GM23338 (cell line): ENCODE results near the gene MTX2. TPM values are rescaled to one million over a fixed set of nuclear protein-coding genes. Genes with fewer than 3 reads are reported as not detected.

Experiments used
- ATAC-seq: fragments of 200-7000 bp; cut with Tn5 transposase; 3 replicates; pipeline ENCODE4 v1.9.1; 2020
- DNase-seq: peaks from one replicate; pipeline ENCODE4 v3.0.0-alpha.2; 2015; ENCODE audit warnings: low spot score
- H2AFZ ChIP-seq: fragments of 200-600 bp; sonication (generic); 2 replicates; pipeline ENCODE4 v1.8.0; 2016; ENCODE audit warnings: antibody characterized with exemption, mild to moderate bottlenecking, moderate library complexity
- H3F3A ChIP-seq: fragments of 200-600 bp; sonication (generic); replicated peaks from 2 replicates; pipeline ENCODE4 v1.8.0; 2017; ENCODE audit warnings: antibody characterized with exemption, mixed run types, low read depth
- H3K27ac ChIP-seq: fragments of 200-600 bp; sonication (generic); 2 replicates; pipeline ENCODE4 v1.6.1; 2016; ENCODE audit warnings: low read depth
- H3K27me3 ChIP-seq: fragments of 200-600 bp; sonication (generic); 2 replicates; pipeline ENCODE4 v1.8.0; 2016; ENCODE audit warnings: mild to moderate bottlenecking, mixed run types, moderate library complexity; ENCODE audit not compliant: insufficient read depth
- H3K36me3 ChIP-seq: fragments of 200-600 bp; sonication (generic); 2 replicates; pipeline ENCODE4 v1.8.0; 2016; ENCODE audit warnings: mild to moderate bottlenecking; ENCODE audit not compliant: insufficient read depth
- H3K4me1 ChIP-seq: fragments of 200-600 bp; sonication (generic); 2 replicates; pipeline ENCODE4 v1.8.0; 2016; ENCODE audit warnings: mild to moderate bottlenecking, moderate library complexity; ENCODE audit not compliant: insufficient read depth
- H3K4me2 ChIP-seq: fragments of 200-600 bp; sonication (generic); 2 replicates; pipeline ENCODE4 v1.7.1; 2017; ENCODE audit warnings: mixed run types
- H3K4me3 ChIP-seq: fragments of 200-600 bp; sonication (generic); 2 replicates; pipeline ENCODE4 v1.6.1; 2016; ENCODE audit warnings: mixed run types
- H3K79me2 ChIP-seq: fragments of 200-600 bp; sonication (generic); replicated peaks from 2 replicates; pipeline ENCODE4 v1.8.0; 2017; ENCODE audit warnings: mild to moderate bottlenecking; ENCODE audit not compliant: insufficient read depth
- H3K9me2 ChIP-seq: fragments of 200-600 bp; sonication (generic); 2 replicates; pipeline ENCODE4 v1.8.0; 2017; ENCODE audit not compliant: insufficient read depth
- H4K20me1 ChIP-seq: fragments of 200-600 bp; sonication (generic); replicated peaks from 2 replicates; pipeline ENCODE4 v1.8.0; 2017; ENCODE audit warnings: mild to moderate bottlenecking; ENCODE audit not compliant: insufficient read depth
- H3K27ac Mint-ChIP-seq: 2 replicates; pipeline ENCODE4 v1.8.0; 2020; ENCODE audit warnings: inconsistent platforms, mild to moderate bottlenecking, moderate library complexity, mixed read lengths
- H3K27me3 Mint-ChIP-seq: 3 replicates; pipeline ENCODE4 v1.8.0; 2022; ENCODE audit warnings: low read depth, mild to moderate bottlenecking, moderate library complexity, mixed read lengths, inconsistent platforms; ENCODE audit not compliant: insufficient read depth, poor library complexity
- H3K36me3 Mint-ChIP-seq: 3 replicates; pipeline ENCODE4 v1.8.0; 2021; ENCODE audit warnings: low read depth, mild to moderate bottlenecking, inconsistent platforms, moderate library complexity, mixed read lengths
- H3K4me1 Mint-ChIP-seq: 3 replicates; pipeline ENCODE4 v1.8.0; 2020; ENCODE audit warnings: mild to moderate bottlenecking, inconsistent platforms, mixed read lengths
- H3K4me3 Mint-ChIP-seq: 3 replicates; pipeline ENCODE4 v1.8.0; 2021; ENCODE audit warnings: moderate library complexity, mild to moderate bottlenecking, inconsistent platforms, mixed read lengths
- H3K9me3 Mint-ChIP-seq: 3 replicates; pipeline ENCODE4 v1.8.0; 2020; ENCODE audit warnings: moderate library complexity, mild to moderate bottlenecking, inconsistent platforms, mixed read lengths
- CREB1 ChIP-seq: fragments of 250-450 bp; sonication (Bioruptor Pico); IDR thresholded peaks from 2 replicates; pipeline ENCODE4 v1.5.0; 2020; ENCODE audit warnings: low read depth, mild to moderate bottlenecking, moderate library complexity
- EZH2phosphoT487 ChIP-seq: fragments of 200-600 bp; sonication (generic); IDR thresholded peaks from one replicate; pipeline ENCODE4 v1.8.1; 2018; ENCODE audit warnings: antibody characterized with exemption; ENCODE audit not compliant: unreplicated experiment
- JUNB ChIP-seq: IDR thresholded peaks from one replicate; pipeline ENCODE4 v1.6.1; 2016; ENCODE audit warnings: antibody characterized with exemption; ENCODE audit not compliant: unreplicated experiment
- POLR2AphosphoS5 ChIP-seq: IDR thresholded peaks from 2 replicates; pipeline ENCODE4 v1.6.1; 2016; ENCODE audit warnings: antibody characterized with exemption, low read depth
- ZNF114 ChIP-seq: fragments of 250-450 bp; sonication (Bioruptor Pico); IDR thresholded peaks from 2 replicates; pipeline ENCODE4 v1.5.0; 2020; ENCODE audit warnings: mild to moderate bottlenecking, moderate library complexity
- ZNF331 ChIP-seq: fragments of 250-450 bp; sonication (Bioruptor Pico); IDR thresholded peaks from 2 replicates; pipeline ENCODE4 v1.5.0; 2020; ENCODE audit warnings: low read depth, mild to moderate bottlenecking, moderate library complexity
- polyA plus RNA-seq: library from polyadenylated mRNA; unstranded; fragments of >200 nt; fragmentation: Nextera tagmentation; extraction: Ambion mirVana; gene quantifications from 2 replicates; pipeline ENCODE4 v1.2.1, GENCODE V29; 2016
- total RNA-seq: library from RNA; depleted of rRNA; stranded (reverse); fragments of >200 nt; shearing (Covaris generic); gene quantifications from 2 replicates; pipeline ENCODE4 v1.2.3, GENCODE V29; 2014
- TF ChIP-seq, protein P1 (sequence below): IDR thresholded peaks from 2 replicates; pipeline ENCODE4 v1.6.1; 2016; ENCODE audit warnings: antibody characterized with exemption
- TF ChIP-seq, protein P2 (sequence below), 2 experiments: fragments of 200-600 bp in 1 of 2; sonication (generic) in 1 of 2; conservative IDR thresholded peaks; 2 replicates each; pipeline versions ENCODE4 v1.5.1 to v1.6.1; 2016 to 2017; ENCODE audit warnings: antibody characterized with exemption in 2 of 2, low read depth in 2 of 2, mild to moderate bottlenecking in 2 of 2, moderate library complexity in 1 of 2
- TF ChIP-seq, protein P3 (sequence below): IDR thresholded peaks from one replicate; pipeline ENCODE4 v1.6.1; 2018; ENCODE audit warnings: antibody characterized with exemption; ENCODE audit not compliant: unreplicated experiment

MTX2 gene
- total and polyA plus RNA-seq, 2 experiments from 2014 or later: 37.5 to 81.7 TPM

GRCh38 chr2:176321916-176322315 lies 52.7 kb downstream of the MTX2 start:
- no peaks in the 10 kb centered on the region for H3K9me2 ChIP-seq
- TF ChIP-seq, protein P1, sequence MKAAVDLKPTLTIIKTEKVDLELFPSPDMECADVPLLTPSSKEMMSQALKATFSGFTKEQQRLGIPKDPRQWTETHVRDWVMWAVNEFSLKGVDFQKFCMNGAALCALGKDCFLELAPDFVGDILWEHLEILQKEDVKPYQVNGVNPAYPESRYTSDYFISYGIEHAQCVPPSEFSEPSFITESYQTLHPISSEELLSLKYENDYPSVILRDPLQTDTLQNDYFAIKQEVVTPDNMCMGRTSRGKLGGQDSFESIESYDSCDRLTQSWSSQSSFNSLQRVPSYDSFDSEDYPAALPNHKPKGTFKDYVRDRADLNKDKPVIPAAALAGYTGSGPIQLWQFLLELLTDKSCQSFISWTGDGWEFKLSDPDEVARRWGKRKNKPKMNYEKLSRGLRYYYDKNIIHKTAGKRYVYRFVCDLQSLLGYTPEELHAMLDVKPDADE: no peak
- TF ChIP-seq EZH2phosphoT487 (no peak), POLR2AphosphoS5 (no peak), ZNF114 (CRISPR knock-in tag) (no peak), JUNB (no peak)
- no peak for DNase-seq
- H3K27ac Mint-ChIP-seq: no peak overlapping the region
- H3K4me3 Mint-ChIP-seq: no peak overlapping the region
- H4K20me1 ChIP-seq: peaks cover 4% of the 10 kb centered on the region; the same call in 1 of the 2 replicates
- H3K4me1 ChIP-seq: peaks cover 35% of the 10 kb centered on the region
- no peaks in the 10 kb centered on the region for H3F3A ChIP-seq
- no peak overlapping the region for H2AFZ ChIP-seq
- H3K36me3 Mint-ChIP-seq: 0 out of 3 replicates have a peak, but pooled peaks cover 3% of the 10 kb centered on the region
- H3K9me3 Mint-ChIP-seq: no peaks in the 10 kb centered on the region
- ATAC-seq: no peak
- H3K79me2 ChIP-seq: 0 out of 2 replicates have a peak, but pooled peaks cover 5% of the 10 kb centered on the region
- H3K36me3 ChIP-seq: no peaks in the 10 kb centered on the region
- H3K4me1 Mint-ChIP-seq: peaks cover 50% of the 10 kb centered on the region
- H3K27me3 Mint-ChIP-seq: no peaks in the 10 kb centered on the region
- H3K4me2 ChIP-seq: no peak overlapping the region
- H3K4me3 ChIP-seq: no peak overlapping the region
- H3K27ac ChIP-seq: no peak overlapping the region
- no peaks in the 10 kb centered on the region for H3K27me3 ChIP-seq

- H3K27ac Mint-ChIP-seq: peak overlapping the region; percentile 16; the same call in 1 of the 2 replicates
- TF ChIP-seq EZH2phosphoT487 (no peak), ZNF114 (CRISPR knock-in tag) (no peak), JUNB (no peak), POLR2AphosphoS5 (no peak), CREB1 (no peak), ZNF331 (CRISPR knock-in tag) (no peak)
- TF ChIP-seq, protein P2, sequence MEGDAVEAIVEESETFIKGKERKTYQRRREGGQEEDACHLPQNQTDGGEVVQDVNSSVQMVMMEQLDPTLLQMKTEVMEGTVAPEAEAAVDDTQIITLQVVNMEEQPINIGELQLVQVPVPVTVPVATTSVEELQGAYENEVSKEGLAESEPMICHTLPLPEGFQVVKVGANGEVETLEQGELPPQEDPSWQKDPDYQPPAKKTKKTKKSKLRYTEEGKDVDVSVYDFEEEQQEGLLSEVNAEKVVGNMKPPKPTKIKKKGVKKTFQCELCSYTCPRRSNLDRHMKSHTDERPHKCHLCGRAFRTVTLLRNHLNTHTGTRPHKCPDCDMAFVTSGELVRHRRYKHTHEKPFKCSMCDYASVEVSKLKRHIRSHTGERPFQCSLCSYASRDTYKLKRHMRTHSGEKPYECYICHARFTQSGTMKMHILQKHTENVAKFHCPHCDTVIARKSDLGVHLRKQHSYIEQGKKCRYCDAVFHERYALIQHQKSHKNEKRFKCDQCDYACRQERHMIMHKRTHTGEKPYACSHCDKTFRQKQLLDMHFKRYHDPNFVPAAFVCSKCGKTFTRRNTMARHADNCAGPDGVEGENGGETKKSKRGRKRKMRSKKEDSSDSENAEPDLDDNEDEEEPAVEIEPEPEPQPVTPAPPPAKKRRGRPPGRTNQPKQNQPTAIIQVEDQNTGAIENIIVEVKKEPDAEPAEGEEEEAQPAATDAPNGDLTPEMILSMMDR (conservative IDR thresholded peaks at IDR 0.05; ENCODE audit: low read depth in 2 of 2): no peak
- TF ChIP-seq, protein P1: no peak
- TF ChIP-seq, protein P3, sequence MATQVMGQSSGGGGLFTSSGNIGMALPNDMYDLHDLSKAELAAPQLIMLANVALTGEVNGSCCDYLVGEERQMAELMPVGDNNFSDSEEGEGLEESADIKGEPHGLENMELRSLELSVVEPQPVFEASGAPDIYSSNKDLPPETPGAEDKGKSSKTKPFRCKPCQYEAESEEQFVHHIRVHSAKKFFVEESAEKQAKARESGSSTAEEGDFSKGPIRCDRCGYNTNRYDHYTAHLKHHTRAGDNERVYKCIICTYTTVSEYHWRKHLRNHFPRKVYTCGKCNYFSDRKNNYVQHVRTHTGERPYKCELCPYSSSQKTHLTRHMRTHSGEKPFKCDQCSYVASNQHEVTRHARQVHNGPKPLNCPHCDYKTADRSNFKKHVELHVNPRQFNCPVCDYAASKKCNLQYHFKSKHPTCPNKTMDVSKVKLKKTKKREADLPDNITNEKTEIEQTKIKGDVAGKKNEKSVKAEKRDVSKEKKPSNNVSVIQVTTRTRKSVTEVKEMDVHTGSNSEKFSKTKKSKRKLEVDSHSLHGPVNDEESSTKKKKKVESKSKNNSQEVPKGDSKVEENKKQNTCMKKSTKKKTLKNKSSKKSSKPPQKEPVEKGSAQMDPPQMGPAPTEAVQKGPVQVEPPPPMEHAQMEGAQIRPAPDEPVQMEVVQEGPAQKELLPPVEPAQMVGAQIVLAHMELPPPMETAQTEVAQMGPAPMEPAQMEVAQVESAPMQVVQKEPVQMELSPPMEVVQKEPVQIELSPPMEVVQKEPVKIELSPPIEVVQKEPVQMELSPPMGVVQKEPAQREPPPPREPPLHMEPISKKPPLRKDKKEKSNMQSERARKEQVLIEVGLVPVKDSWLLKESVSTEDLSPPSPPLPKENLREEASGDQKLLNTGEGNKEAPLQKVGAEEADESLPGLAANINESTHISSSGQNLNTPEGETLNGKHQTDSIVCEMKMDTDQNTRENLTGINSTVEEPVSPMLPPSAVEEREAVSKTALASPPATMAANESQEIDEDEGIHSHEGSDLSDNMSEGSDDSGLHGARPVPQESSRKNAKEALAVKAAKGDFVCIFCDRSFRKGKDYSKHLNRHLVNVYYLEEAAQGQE: no peak
Observed at GRCh38 chr2:176324862-176325261, 55.6 kb downstream of the MTX2 start.

More at GRCh38 chr2:176324862-176325261, 55.6 kb downstream of the MTX2 start:
- Histone ChIP-seq H3K27me3 (no peaks in the 10 kb centered on the region), H2AFZ (no peak overlapping the region), H3K36me3 (no peaks in the 10 kb centered on the region), H3K4me2 (peak overlapping the region; percentile 12; the same call in 1 of the 2 replicates), H3K4me3 (no peak overlapping the region), H4K20me1 (no peaks in the 10 kb centered on the region; the same call in 1 of the 2 replicates), H3K79me2 (no peaks in the 10 kb centered on the region), H3K4me1 (peaks cover 25% of the 10 kb centered on the region), H3F3A (no peaks in the 10 kb centered on the region), H3K9me2 (no peaks in the 10 kb centered on the region), H3K27ac (0 out of 2 replicates have a peak overlapping the region, but pooled peaks have one; percentile 4)
- H3K4me1 Mint-ChIP-seq: peaks cover 50% of the 10 kb centered on the region
- no peak for ATAC-seq
- peaks cover 6% of the 10 kb centered on the region; the same call in 1 of the 3 replicates for H3K36me3 Mint-ChIP-seq
- no peaks in the 10 kb centered on the region for H3K9me3 Mint-ChIP-seq
- no peaks in the 10 kb centered on the region for H3K27me3 Mint-ChIP-seq
- no peak for DNase-seq
- H3K4me3 Mint-ChIP-seq: no peak overlapping the region
